ENCODE data around the gene STRADB.

STRADB gene

DNA sequence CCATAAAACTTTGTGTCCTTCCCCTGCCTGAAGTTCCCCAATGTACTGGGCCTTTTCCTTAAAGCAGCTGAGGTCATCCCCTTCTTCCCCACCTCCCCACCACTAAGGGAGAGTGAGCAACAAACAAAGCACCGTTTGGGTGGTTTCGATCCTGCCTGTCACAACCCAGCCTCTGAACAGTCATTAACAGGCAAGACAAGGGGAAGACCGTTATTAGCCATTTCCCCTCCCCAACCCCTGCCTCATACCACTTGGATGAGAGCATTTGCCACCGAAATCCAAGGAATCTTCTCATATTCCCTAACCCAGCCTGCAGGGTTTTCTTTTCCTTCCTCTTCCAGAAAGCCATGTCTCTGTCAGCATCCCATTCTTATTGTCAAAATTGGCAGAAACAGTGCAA is 65.6 kb downstream of the STRADB start:
- TF ChIP-seq, protein P1, sequence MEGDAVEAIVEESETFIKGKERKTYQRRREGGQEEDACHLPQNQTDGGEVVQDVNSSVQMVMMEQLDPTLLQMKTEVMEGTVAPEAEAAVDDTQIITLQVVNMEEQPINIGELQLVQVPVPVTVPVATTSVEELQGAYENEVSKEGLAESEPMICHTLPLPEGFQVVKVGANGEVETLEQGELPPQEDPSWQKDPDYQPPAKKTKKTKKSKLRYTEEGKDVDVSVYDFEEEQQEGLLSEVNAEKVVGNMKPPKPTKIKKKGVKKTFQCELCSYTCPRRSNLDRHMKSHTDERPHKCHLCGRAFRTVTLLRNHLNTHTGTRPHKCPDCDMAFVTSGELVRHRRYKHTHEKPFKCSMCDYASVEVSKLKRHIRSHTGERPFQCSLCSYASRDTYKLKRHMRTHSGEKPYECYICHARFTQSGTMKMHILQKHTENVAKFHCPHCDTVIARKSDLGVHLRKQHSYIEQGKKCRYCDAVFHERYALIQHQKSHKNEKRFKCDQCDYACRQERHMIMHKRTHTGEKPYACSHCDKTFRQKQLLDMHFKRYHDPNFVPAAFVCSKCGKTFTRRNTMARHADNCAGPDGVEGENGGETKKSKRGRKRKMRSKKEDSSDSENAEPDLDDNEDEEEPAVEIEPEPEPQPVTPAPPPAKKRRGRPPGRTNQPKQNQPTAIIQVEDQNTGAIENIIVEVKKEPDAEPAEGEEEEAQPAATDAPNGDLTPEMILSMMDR (IDR thresholded peaks at IDR 0.05; ENCODE audit: low read depth, low read length, poor library complexity, severe bottlenecking), result no peak
- no peak for TF ChIP-seq EZH2phosphoT487 (IDR thresholded peaks at IDR 0.05; ENCODE audit: borderline replicate concordance, low read length)
- no peaks in the 10 kb centered on the region for H3K9me3 ChIP-seq (ENCODE audit: control insufficient read depth, insufficient read depth, low read length)
- H3K4me1 ChIP-seq (ENCODE audit: control insufficient read depth, low read length), result no peaks in the 10 kb centered on the region

DNA sequence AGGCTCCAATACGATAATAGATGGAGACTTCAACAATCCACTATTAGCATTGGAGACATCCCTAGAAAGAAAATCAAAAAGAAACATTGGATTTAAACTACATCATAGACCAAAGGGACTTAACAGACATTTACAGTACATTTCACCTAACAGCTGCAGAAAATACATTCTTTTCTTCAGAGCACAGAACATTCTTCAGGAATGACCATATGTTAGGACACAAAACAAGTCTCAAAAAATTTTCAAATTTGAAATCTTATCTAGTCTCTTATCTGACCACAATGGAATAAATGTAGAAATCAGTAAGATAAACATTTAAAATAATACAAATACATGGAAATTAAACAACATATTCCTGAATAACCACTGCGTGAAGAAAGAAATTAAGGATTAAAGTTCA is 68.7 kb downstream of the STRADB start:
- Histone ChIP-seq H3K9me3 (ENCODE audit: control insufficient read depth, insufficient read depth, low read length) (no peaks in the 10 kb centered on the region), H3K27me3 (ENCODE audit: control insufficient read depth, low read length) (no peaks in the 10 kb centered on the region), H3F3A (ENCODE audit: control insufficient read depth, insufficient read depth) (no peaks in the 10 kb centered on the region), H3K4me1 (ENCODE audit: control insufficient read depth, low read length) (no peaks in the 10 kb centered on the region), H3K4me2 (ENCODE audit: low read length) (no peak overlapping the region), H3K79me2 (ENCODE audit: control insufficient read depth, low read length) (no peaks in the 10 kb centered on the region), H3K27ac (ENCODE audit: low read depth, low read length) (no peak overlapping the region), H3K4me3 (ENCODE audit: low read length) (no peak overlapping the region), H3K9me2 (replicated peaks; ENCODE audit: control insufficient read depth, low read length) (no peaks in the 10 kb centered on the region), H4K20me1 (ENCODE audit: control insufficient read depth, insufficient read depth, low read depth, low read length) (no peaks in the 10 kb centered on the region), H3K36me3 (ENCODE audit: control insufficient read depth, low read length) (no peaks in the 10 kb centered on the region)
- TF ChIP-seq, protein P1 (IDR thresholded peaks at IDR 0.05; ENCODE audit: low read depth, low read length, poor library complexity, severe bottlenecking), result no peak
- TF ChIP-seq EZH2phosphoT487 (IDR thresholded peaks at IDR 0.05; ENCODE audit: borderline replicate concordance, low read length), result no peak

More for the DNA sequence above, 65.6 kb downstream of the STRADB start:
- no peaks in the 10 kb centered on the region for H3F3A ChIP-seq (ENCODE audit: control insufficient read depth, insufficient read depth)
- no peak overlapping the region for H3K4me2 ChIP-seq (ENCODE audit: low read length)
- no peak overlapping the region for H3K27ac ChIP-seq (ENCODE audit: low read depth, low read length)
- no peaks in the 10 kb centered on the region for H3K27me3 ChIP-seq (ENCODE audit: control insufficient read depth, low read length)
- H4K20me1 ChIP-seq (ENCODE audit: control insufficient read depth, insufficient read depth, low read depth, low read length), result no peaks in the 10 kb centered on the region
- no peaks in the 10 kb centered on the region for H3K36me3 ChIP-seq (ENCODE audit: control insufficient read depth, low read length)
- no peaks in the 10 kb centered on the region for H3K79me2 ChIP-seq (ENCODE audit: control insufficient read depth, low read length)
- H3K4me3 ChIP-seq (ENCODE audit: low read length), result no peak overlapping the region
- no peaks in the 10 kb centered on the region for H3K9me2 ChIP-seq (replicated peaks; ENCODE audit: control insufficient read depth, low read length)

DNA sequence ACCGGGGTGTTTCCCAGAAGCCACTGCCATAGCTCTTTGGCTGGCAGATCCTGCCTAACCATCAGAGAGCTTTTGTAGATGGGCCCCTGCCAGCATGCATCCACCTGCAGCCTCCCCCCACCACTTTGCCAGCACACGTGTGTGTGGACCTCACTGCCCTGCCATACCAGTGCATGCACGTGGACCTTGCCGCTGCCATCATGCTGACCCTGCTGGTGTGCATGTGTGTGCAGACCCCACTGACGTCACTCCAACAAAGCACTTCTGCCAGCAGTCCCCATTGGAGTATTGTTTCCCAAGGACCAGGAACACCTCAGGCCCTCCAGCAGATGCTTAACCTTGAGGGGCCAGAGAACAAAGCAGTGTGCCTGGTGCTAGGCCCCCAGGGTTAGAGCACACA is 71.4 kb downstream of the STRADB start:
- no peaks in the 10 kb centered on the region for H3F3A ChIP-seq (ENCODE audit: control insufficient read depth, insufficient read depth)
- no peaks in the 10 kb centered on the region for H3K9me2 ChIP-seq (replicated peaks; ENCODE audit: control insufficient read depth, low read length)
- no peaks in the 10 kb centered on the region for H4K20me1 ChIP-seq (ENCODE audit: control insufficient read depth, insufficient read depth, low read depth, low read length)
- H3K27ac ChIP-seq (ENCODE audit: low read depth, low read length), result no peak overlapping the region
- no peaks in the 10 kb centered on the region for H3K36me3 ChIP-seq (ENCODE audit: control insufficient read depth, low read length)
- no peak overlapping the region for H3K4me3 ChIP-seq (ENCODE audit: low read length)
- no peaks in the 10 kb centered on the region for H3K79me2 ChIP-seq (ENCODE audit: control insufficient read depth, low read length)
- H3K4me1 ChIP-seq (ENCODE audit: control insufficient read depth, low read length), result no peaks in the 10 kb centered on the region
- no peak overlapping the region for H3K4me2 ChIP-seq (ENCODE audit: low read length)
- no peaks in the 10 kb centered on the region for H3K9me3 ChIP-seq (ENCODE audit: control insufficient read depth, insufficient read depth, low read length)
- H3K27me3 ChIP-seq (ENCODE audit: control insufficient read depth, low read length), result no peaks in the 10 kb centered on the region
- TF ChIP-seq EZH2phosphoT487 (IDR thresholded peaks at IDR 0.05; ENCODE audit: borderline replicate concordance, low read length), result no peak
- TF ChIP-seq, protein P1 (IDR thresholded peaks at IDR 0.05; ENCODE audit: low read depth, low read length, poor library complexity, severe bottlenecking), result no peak

DNA sequence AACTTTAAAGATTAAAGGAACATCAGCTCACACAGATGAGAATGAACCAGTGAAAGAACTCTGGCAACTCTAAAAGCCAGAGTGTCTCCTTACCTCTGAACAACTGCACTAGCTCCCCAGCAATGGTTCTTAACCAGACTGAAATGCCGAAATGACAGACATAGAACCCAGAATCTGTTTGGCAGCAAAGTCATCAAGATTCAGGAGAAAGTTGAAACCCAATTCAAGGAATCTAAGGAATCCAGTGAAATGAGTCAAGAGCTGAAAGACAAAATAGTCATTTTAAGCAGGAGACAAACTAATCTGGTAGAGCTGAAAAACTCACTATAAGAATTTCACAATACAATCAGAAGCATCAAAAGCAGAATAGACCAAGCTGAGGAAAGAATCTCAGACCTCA is 72.0 kb downstream of the STRADB start:
- Histone ChIP-seq H3K27ac (ENCODE audit: low read depth, low read length) (no peak overlapping the region), H3K27me3 (ENCODE audit: control insufficient read depth, low read length) (no peaks in the 10 kb centered on the region)

More for the DNA sequence above, 72.0 kb downstream of the STRADB start:
- Histone ChIP-seq H3K79me2 (ENCODE audit: control insufficient read depth, low read length) (no peaks in the 10 kb centered on the region), H3F3A (ENCODE audit: control insufficient read depth, insufficient read depth) (no peaks in the 10 kb centered on the region), H3K36me3 (ENCODE audit: control insufficient read depth, low read length) (no peaks in the 10 kb centered on the region), H3K9me3 (ENCODE audit: control insufficient read depth, insufficient read depth, low read length) (no peaks in the 10 kb centered on the region), H3K9me2 (replicated peaks; ENCODE audit: control insufficient read depth, low read length) (no peaks in the 10 kb centered on the region), H3K4me3 (ENCODE audit: low read length) (no peak overlapping the region), H3K4me2 (ENCODE audit: low read length) (no peak overlapping the region), H3K4me1 (ENCODE audit: control insufficient read depth, low read length) (no peaks in the 10 kb centered on the region), H4K20me1 (ENCODE audit: control insufficient read depth, insufficient read depth, low read depth, low read length) (no peaks in the 10 kb centered on the region)
- TF ChIP-seq, protein P1 (IDR thresholded peaks at IDR 0.05; ENCODE audit: low read depth, low read length, poor library complexity, severe bottlenecking), result no peak
- TF ChIP-seq EZH2phosphoT487 (IDR thresholded peaks at IDR 0.05; ENCODE audit: borderline replicate concordance, low read length), result no peak
